Peyer's patch (tissue), 4 donors: ENCODE data around the gene PRRT2. TPM values are rescaled to one million over a fixed set of nuclear protein-coding genes. Genes with fewer than 3 reads are reported as not detected.
A peak's percentile ranks its signal among the peaks of the same experiment; 100 is the strongest.
"Not testable (repeated sequence)": the region's sequence is repeated elsewhere in the genome, so short reads cannot be mapped to it uniquely, and the experiment has no call there.

Experiments
- DNase-seq, 3 donors: peaks; one replicate each; pipeline ENCODE4 v3.0.0-alpha.2; 2017 to 2019
- H3K27ac ChIP-seq, 4 donors: fragments of 200-600 bp; sonication (generic); one replicate each; pipeline ENCODE4 v1.5.1; 2016 to 2019
- H3K27me3 ChIP-seq, 2 donors: fragments of 200-600 bp; sonication (generic); one replicate each; pipeline ENCODE4 v1.5.1; 2019
- H3K36me3 ChIP-seq, 3 donors: fragments of 200-600 bp; sonication (generic); one replicate each; pipeline ENCODE4 v1.5.1; 2016 to 2019
- H3K4me1 ChIP-seq, 4 donors: fragments of 200-600 bp; sonication (generic); one replicate each; pipeline ENCODE4 v1.5.1; 2016 to 2019
- H3K4me3 ChIP-seq, 4 donors: fragments of 200-600 bp; sonication (generic); 1 replicate in 3 of 4; 2 replicates in 1 of 4; pipeline ENCODE4 v1.5.1; 2016 to 2019; ENCODE audit warnings: mild to moderate bottlenecking in 1 of 4
- H3K9me3 ChIP-seq, 4 donors: fragments of 200-600 bp; sonication (generic); one replicate each; pipeline ENCODE4 v1.5.1; 2016 to 2019; ENCODE audit warnings: mild to moderate bottlenecking in 1 of 4
- POLR2A ChIP-seq, 2 donors: fragments of 450-650 bp; IDR thresholded peaks; one replicate each; pipeline ENCODE4 v1.5.1; 2017; ENCODE audit warnings: antibody characterized with exemption in 2 of 2, mild to moderate bottlenecking in 2 of 2, moderate library complexity in 2 of 2
- total RNA-seq, 4 donors: library from RNA; depleted of rRNA; stranded (reverse); fragments of >200 nt; gene quantifications; one replicate each; pipeline ENCODE4 v1.1.0, GENCODE V29; 2016
- TF ChIP-seq, protein P1 (sequence below), 6 experiments: fragments of 450-650 bp in 4 of 6; fragments of 200-600 bp in 2 of 6; sonication (generic) in 1 of 6; IDR thresholded peaks; one replicate each; pipeline ENCODE4 v1.5.1; 2017 to 2019; ENCODE audit warnings: antibody characterized with exemption in 6 of 6, mild to moderate bottlenecking in 3 of 6, moderate library complexity in 1 of 6

The PRRT2 gene
- total RNA-seq, 4 donors from 2014 or later: 0.95 to 3.3 (median 2.5) TPM; not detected in 1

DNA sequence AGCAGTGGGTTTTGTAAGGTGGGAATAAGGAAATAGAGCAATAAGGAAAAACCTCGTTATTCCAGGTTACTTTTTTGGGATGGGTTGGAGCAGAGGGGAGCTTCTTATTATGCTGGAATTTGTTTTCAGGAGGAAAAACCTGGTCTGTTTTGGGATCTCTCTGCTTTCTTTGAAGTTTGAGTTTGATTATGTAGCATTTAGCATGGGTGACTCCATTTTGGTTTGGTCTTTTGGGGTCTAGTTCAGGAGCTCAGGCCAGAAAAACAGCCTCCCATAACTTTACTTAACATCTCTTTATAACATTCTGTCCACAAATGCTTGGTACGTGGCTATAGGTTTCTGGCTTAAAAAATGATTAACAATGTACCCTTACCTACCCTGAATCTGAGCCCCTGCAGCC lies 42.5 kb upstream of the PRRT2 start:
- Histone ChIP-seq H3K27me3 (no peaks in the 10 kb centered on the region), H3K36me3 (no peaks in the 10 kb centered on the region), H3K9me3 (no peaks in the 10 kb centered on the region), H3K27ac (no peak overlapping the region), H3K4me1 (peaks cover 0 to 12% (median 0%) of the 10 kb centered on the region in 4 donors), H3K4me3 (no peak overlapping the region)
- no peak for DNase-seq
- no peak for TF ChIP-seq POLR2A (IDR thresholded peaks at IDR 0.05)
- TF ChIP-seq, protein P1, sequence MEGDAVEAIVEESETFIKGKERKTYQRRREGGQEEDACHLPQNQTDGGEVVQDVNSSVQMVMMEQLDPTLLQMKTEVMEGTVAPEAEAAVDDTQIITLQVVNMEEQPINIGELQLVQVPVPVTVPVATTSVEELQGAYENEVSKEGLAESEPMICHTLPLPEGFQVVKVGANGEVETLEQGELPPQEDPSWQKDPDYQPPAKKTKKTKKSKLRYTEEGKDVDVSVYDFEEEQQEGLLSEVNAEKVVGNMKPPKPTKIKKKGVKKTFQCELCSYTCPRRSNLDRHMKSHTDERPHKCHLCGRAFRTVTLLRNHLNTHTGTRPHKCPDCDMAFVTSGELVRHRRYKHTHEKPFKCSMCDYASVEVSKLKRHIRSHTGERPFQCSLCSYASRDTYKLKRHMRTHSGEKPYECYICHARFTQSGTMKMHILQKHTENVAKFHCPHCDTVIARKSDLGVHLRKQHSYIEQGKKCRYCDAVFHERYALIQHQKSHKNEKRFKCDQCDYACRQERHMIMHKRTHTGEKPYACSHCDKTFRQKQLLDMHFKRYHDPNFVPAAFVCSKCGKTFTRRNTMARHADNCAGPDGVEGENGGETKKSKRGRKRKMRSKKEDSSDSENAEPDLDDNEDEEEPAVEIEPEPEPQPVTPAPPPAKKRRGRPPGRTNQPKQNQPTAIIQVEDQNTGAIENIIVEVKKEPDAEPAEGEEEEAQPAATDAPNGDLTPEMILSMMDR (IDR thresholded peaks at IDR 0.05): no peak

DNA sequence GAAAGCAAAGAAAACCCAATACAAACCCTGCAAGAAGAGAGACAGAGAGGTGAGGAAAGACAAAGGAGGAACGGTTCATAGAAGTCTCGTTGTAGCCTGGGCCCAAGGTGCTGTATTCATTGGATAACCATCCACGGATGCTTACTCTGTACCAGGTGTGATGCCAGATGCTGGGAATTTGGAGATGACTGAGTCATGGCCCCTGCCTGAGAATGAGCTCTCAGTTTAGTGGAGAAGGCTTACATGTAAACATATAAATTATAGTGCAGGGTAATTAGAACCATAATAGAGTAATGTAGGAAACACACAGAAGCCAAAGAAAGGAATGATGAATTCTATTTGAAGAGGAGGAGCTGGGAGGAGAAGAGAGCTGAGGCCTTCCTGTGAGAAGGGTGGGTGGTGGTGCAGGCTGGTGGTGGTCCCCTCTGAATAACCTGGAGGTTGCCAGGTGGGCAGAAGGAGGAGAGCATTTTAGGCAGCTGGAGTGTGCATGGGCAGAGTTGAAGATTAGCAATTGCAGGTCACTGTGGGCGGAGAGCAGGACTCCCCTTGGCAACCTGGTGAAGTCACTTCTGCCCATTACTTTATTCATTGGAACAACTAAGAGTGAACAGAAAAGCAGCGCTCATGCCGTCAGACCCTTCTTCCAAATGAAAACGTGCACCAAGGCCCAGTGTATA lies 41.6 kb upstream of the PRRT2 start:
- Histone ChIP-seq H3K36me3 (no peaks in the 10 kb centered on the region), H3K27ac (no peak overlapping the region), H3K4me1 (peaks cover 0 to 3% (median 0%) of the 10 kb centered on the region in 4 donors), H3K9me3 (no peaks in the 10 kb centered on the region), H3K4me3 (no peak overlapping the region), H3K27me3 (no peaks in the 10 kb centered on the region)
- TF ChIP-seq, protein P1 (IDR thresholded peaks at IDR 0.05): no peak
- TF ChIP-seq POLR2A (IDR thresholded peaks at IDR 0.05): no peak
- no peak for DNase-seq

DNA sequence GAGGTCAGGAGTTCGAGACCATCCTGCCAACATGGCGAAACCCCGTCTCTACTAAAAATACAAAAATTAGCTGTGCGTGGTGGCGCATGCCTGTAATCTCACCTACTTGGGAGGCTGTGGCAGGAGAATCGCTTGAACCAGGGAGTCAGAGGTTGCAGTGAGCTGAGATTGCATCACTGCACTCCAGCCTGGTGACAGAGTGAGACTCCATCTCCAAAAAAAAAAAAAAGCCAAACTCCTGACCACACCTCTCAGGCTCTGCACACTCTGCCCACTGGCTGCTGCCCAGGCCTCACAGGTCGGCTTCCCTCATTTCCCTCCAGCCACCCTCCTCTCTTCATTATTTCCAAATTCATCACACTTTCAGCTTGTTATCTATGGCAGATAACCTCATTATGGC lies 39.7 kb upstream of the PRRT2 start:
- not testable (repeated sequence) for H3K9me3 ChIP-seq, H3K4me1 ChIP-seq, H3K27me3 ChIP-seq, H3K36me3 ChIP-seq, H3K4me3 ChIP-seq, DNase-seq, H3K27ac ChIP-seq

DNA sequence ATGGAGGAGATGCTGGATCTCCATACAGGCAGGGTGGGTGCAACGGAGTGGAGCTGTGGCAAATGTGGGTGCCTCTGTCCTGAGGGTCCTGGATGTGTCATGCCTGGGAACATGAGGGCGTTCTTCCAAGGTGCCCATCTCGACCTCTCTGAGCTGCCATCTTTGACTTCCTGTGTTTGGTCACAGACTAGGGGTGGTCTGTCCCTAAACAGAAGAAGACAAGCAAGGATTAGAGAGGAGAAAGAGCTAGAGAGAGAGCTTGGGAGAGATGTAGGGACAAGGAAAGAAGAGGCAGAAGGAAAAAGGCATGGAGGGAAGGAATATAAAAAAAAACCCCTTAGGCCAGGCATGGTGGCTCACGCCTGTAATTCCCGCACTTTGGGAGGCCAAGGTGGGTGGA lies 37.3 kb upstream of the PRRT2 start:
- Histone ChIP-seq H3K27me3 (no peaks in the 10 kb centered on the region), H3K36me3 (peaks cover 0 to 6% (median 0%) of the 10 kb centered on the region in 3 donors), H3K4me1 (no peaks in the 10 kb centered on the region), H3K4me3 (no peak overlapping the region), H3K27ac (no peak overlapping the region), H3K9me3 (no peaks in the 10 kb centered on the region)
- TF ChIP-seq POLR2A (IDR thresholded peaks at IDR 0.05): no peak
- no peak for DNase-seq

DNA sequence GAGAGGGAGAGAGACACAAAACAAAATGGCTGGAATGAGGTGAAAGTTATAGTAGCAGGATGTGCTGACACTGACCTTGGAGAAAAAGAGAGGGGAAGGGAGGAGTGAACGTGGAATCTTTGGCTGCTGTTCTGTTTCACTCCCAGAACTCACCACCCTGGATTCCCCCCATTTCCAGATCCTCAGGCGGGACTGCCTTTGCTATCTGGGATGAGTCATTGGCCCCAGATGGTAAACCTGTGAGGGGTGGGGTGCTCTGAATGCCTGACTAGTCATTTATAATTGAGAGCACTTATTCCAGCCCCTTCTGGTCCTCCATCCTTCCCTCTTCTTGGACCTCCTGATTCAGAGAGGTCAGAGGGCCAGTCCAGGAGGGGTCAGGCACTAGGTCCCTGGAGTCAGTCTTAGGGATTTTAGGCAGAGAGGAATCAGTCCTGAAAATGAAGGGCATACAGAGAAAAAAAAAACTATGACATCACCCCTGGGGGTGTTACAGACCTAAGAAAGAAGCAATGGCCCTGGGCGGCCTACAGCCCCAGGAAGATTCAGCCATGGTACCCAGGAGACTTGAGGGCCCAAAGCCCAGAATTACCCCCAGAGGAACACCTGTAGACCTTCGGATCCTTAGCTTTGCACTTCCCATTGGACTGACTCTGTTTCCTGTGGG lies 36.1 kb upstream of the PRRT2 start:
- Histone ChIP-seq H3K4me3 (no peak overlapping the region), H3K9me3 (no peaks in the 10 kb centered on the region), H3K36me3 (peaks cover 0 to 6% (median 0%) of the 10 kb centered on the region in 3 donors), H3K27ac (peak overlapping the region in 1 of 4 donors; percentile 20), H3K27me3 (no peaks in the 10 kb centered on the region), H3K4me1 (no peaks in the 10 kb centered on the region)
- DNase-seq: no peak
- TF ChIP-seq, protein P1 (IDR thresholded peaks at IDR 0.05): no peak
- no peak for TF ChIP-seq POLR2A (IDR thresholded peaks at IDR 0.05)

DNA sequence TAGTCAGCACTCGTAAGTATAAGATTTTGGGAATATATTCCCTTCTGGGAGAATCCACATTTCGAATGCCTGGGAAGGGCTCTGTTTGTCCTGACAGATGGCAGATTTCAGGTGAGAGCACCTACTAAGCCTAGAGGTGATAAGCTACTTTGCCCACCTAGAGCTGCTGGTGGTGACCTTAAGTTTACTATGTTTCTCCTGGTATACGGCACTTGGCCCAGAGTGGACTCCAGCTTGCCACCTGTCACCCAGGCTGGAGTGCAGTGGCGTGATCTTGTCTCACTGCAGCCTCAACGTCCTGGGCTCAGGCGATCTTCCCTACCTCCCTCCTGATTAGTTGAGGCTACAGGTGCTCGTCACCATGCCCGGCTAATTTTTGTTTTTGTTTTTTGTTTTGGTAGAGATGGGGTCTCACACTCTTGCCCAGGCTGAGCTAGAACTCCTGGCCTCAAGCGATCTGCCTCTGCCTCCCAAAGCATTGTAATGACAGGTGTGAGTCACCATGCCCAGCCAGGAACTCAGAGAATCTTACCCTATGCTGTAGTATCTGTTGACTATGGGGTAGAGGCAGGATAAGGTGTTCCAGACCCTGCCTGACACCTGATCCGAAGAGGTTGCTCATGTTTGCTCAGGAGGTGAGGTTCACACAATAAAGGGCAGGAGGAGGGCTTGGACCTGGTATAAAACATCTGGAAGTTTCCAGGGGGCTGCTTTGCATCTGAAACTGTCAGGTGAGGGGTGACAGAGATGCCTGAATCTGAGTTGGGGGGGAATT lies 34.2 kb upstream of the PRRT2 start, which contains the start of gene ZG16:
TSS of gene ZG16 (plus strand) at position 681 of the 775 bp plus-strand sequence. CDS start 1,011 bp downstream, outside the sequence.
- peaks cover 0 to 6% (median 0%) of the 10 kb centered on the region in 3 donors for H3K36me3 ChIP-seq
- no peak for DNase-seq
- peak within 1 kb of the TSS in 2 of 4 donors; percentile 34 to 59 for H3K27ac ChIP-seq
- H3K4me3 ChIP-seq: peak within 1 kb of the TSS in 1 of 4 donors; percentile 16
- TF ChIP-seq POLR2A (IDR thresholded peaks at IDR 0.05): no peak
- TF ChIP-seq, protein P1 (IDR thresholded peaks at IDR 0.05): no peak
- no peaks in the 10 kb centered on the region for H3K27me3 ChIP-seq
- H3K9me3 ChIP-seq: no peaks in the 10 kb centered on the region
- no peaks in the 10 kb centered on the region for H3K4me1 ChIP-seq
